OCI-LY3 (cell line): ENCODE data around the gene LMNA.
"Not testable (repeated sequence)": the region's sequence is repeated elsewhere in the genome, so short reads cannot be mapped to it uniquely, and the experiment has no call there.

Experiments used
- H2AFZ ChIP-seq: fragments of 200-600, 300-600 bp; shearing (Covaris generic); 2 replicates; pipeline ENCODE4 v1.6.0; 2014; ENCODE audit warnings: antibody characterized with exemption, low read depth, low read length
- H3K27ac ChIP-seq: fragments of 200-600, 300-600 bp; sonication (generic); 2 replicates; pipeline ENCODE4 v1.5.1; 2014; ENCODE audit warnings: mild to moderate bottlenecking, low read length, moderate library complexity, mixed read lengths
- H3K27me3 ChIP-seq: fragments of 200-600, 300-600 bp; sonication (generic); 2 replicates; pipeline ENCODE4 v1.6.1; 2014; ENCODE audit warnings: low read depth, low read length, mixed read lengths
- H3K36me3 ChIP-seq: fragments of 200-600, 300-600 bp; sonication (generic); replicated peaks from 2 replicates; pipeline ENCODE3; 2014; ENCODE audit warnings: low read depth, low read length, mixed read lengths
- H3K4me1 ChIP-seq: fragments of 300-600, 200-600 bp; sonication (generic); 2 replicates; pipeline ENCODE4 v1.6.1; 2014; ENCODE audit warnings: low read length, mixed read lengths
- H3K4me2 ChIP-seq: fragments of 200-600, 300-600 bp; sonication (generic); 2 replicates; pipeline ENCODE4 v1.6.1; 2014; ENCODE audit warnings: low read length, mixed read lengths
- H3K4me3 ChIP-seq: fragments of 300-600, 200-600 bp; sonication (generic); 2 replicates; pipeline ENCODE4 v1.5.1; 2014; ENCODE audit warnings: antibody characterized with exemption, mild to moderate bottlenecking, low read length, moderate library complexity
- H3K79me2 ChIP-seq: fragments of 300-600, 200-600 bp; shearing (Covaris generic); 2 replicates; pipeline ENCODE4 v1.6.1; 2014; ENCODE audit warnings: mild to moderate bottlenecking, low read length, mixed read lengths
- H3K9ac ChIP-seq: fragments of 300-600, 200-600 bp; shearing (Covaris generic); 2 replicates; pipeline ENCODE4 v1.6.0; 2014; ENCODE audit warnings: mild to moderate bottlenecking, low read length, moderate library complexity
- H3K9me3 ChIP-seq: fragments of 200-600, 300-600 bp; shearing (Covaris generic); 2 replicates; pipeline ENCODE4 v1.6.1; 2014; ENCODE audit warnings: low read length, mixed read lengths; ENCODE audit not compliant: insufficient read depth
- H4K20me1 ChIP-seq: fragments of 200-600, 300-600 bp; sonication (generic); 2 replicates; pipeline ENCODE4 v1.6.1; 2016; ENCODE audit warnings: low read length, mixed read lengths; ENCODE audit not compliant: insufficient read depth
- EZH2phosphoT487 ChIP-seq: fragments of 200-600 bp; shearing (Covaris generic); IDR thresholded peaks from 2 replicates; pipeline ENCODE4 v1.6.1; 2018; ENCODE audit warnings: antibody characterized with exemption, mixed run types, low read depth
- TF ChIP-seq, protein P1 (sequence below): fragments of 200-600, 300-600 bp; sonication (generic); IDR thresholded peaks from 2 replicates; pipeline ENCODE4 v1.5.1; 2014; ENCODE audit warnings: antibody characterized with exemption, low read length, low read depth

Gene LMNA

DNA sequence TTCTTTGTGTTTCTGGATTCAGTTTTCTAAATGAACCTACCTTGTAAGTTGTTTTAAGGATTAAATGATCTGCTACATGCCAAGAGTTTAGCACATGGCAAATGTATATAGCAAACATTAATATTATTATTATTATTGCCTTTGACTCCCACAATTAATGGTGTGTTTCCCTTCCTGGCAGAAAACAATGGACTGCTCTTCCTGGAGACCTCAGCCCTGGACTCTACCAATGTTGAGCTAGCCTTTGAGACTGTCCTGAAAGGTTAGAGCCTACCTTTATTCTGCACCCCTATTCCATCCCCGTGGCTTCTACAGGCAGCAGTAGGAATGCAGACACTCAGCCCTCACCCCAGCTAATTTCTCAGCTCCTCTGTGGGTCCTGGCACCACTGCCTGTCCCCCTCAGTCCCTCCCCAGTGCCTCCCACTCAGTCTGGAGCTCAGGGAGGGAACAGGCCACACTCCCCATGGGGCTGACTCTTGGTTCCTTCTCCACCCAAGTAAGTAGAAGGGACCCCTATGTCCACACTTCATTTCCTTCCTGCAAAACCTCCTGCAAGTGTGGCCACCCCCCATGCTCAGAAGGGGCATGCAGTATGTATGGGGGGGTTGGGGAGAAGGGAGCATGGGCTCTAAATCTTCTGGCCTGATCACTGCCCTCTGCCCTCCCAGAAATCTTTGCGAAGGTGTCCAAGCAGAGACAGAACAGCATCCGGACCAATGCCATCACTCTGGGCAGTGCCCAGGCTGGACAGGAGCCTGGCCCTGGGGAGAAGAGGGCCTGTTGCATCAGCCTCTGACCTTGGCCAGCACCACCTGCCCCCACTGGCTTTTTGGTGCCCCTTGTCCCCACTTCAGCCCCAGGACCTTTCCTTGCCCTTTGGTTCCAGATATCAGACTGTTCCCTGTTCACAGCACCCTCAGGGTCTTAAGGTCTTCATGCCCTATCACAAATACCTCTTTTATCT, 44.7 kb upstream of the LMNA start:
- Histone ChIP-seq H3K36me3 (no peaks in the 10 kb centered on the region), H3K4me1 (no peaks in the 10 kb centered on the region), H3K4me2 (no peak overlapping the region), H3K27me3 (no peaks in the 10 kb centered on the region), H3K9me3 (no peaks in the 10 kb centered on the region), H2AFZ (no peak overlapping the region), H3K27ac (no peak overlapping the region), H3K4me3 (no peak overlapping the region), H4K20me1 (no peaks in the 10 kb centered on the region), H3K9ac (no peak overlapping the region), H3K79me2 (no peaks in the 10 kb centered on the region)
- TF ChIP-seq, protein P1, sequence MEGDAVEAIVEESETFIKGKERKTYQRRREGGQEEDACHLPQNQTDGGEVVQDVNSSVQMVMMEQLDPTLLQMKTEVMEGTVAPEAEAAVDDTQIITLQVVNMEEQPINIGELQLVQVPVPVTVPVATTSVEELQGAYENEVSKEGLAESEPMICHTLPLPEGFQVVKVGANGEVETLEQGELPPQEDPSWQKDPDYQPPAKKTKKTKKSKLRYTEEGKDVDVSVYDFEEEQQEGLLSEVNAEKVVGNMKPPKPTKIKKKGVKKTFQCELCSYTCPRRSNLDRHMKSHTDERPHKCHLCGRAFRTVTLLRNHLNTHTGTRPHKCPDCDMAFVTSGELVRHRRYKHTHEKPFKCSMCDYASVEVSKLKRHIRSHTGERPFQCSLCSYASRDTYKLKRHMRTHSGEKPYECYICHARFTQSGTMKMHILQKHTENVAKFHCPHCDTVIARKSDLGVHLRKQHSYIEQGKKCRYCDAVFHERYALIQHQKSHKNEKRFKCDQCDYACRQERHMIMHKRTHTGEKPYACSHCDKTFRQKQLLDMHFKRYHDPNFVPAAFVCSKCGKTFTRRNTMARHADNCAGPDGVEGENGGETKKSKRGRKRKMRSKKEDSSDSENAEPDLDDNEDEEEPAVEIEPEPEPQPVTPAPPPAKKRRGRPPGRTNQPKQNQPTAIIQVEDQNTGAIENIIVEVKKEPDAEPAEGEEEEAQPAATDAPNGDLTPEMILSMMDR = no peak
- no peak for TF ChIP-seq EZH2phosphoT487

DNA sequence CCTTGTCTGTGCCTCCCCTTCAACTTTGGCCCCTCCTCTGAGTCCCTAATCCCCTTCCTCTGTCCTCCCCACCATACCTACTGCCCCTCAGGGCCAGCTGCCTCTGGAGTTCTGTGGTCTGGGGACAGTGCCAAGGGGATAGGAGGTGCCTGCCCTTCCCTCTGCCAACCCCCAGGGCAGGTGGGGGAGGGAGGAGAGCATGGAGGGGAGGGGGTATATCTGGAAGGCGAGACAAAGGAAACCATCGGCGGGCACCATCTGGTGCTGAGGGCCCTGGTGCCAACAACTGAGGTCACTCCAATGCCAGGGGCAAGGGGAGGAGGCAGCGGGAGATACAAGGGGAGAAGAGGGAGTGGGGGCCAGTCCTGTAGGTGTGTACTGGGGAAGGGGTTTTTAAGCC, 44.0 kb upstream of the LMNA start:
- Histone ChIP-seq H3K4me3 (no peak overlapping the region), H3K27me3 (no peaks in the 10 kb centered on the region), H3K79me2 (no peaks in the 10 kb centered on the region), H3K4me2 (no peak overlapping the region), H4K20me1 (no peaks in the 10 kb centered on the region), H3K36me3 (no peaks in the 10 kb centered on the region), H3K27ac (no peak overlapping the region), H3K9ac (no peak overlapping the region), H3K4me1 (no peaks in the 10 kb centered on the region), H3K9me3 (no peaks in the 10 kb centered on the region), H2AFZ (no peak overlapping the region)
- no peak for TF ChIP-seq EZH2phosphoT487
- TF ChIP-seq, protein P1 = no peak

GRCh38 chr1:156071332-156071816, 43.1 kb upstream of the LMNA start:
- H3K9me3 ChIP-seq, H3K79me2 ChIP-seq, H3K36me3 ChIP-seq, H3K4me2 ChIP-seq, H4K20me1 ChIP-seq, H3K4me3 ChIP-seq, H3K4me1 ChIP-seq, H3K27ac ChIP-seq, H2AFZ ChIP-seq, H3K27me3 ChIP-seq, H3K9ac ChIP-seq: not testable (repeated sequence)

DNA sequence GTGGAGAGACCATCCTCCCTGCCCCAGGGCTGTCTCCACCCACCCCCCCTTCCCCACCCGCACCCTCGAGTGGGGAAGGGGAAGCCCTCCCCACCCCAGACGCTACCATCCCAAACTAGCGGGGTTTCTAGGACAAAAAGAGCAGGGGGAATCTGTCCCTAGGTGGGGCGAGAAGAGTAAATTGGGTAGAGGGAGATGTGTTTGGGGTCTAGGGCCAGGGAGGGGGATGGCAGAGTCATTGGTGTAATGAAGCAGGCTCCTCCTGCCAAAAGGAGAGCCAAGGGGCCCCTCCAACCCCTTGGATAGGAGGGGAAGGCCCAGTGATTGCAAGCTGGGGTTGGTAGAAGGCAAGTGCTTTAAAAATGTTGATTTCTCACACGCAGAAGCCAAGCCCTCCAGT, 42.3 kb upstream of the LMNA start:
- no peaks in the 10 kb centered on the region for H3K79me2 ChIP-seq
- no peak for TF ChIP-seq EZH2phosphoT487
- TF ChIP-seq, protein P1 = no peak
- H3K27me3 ChIP-seq = no peaks in the 10 kb centered on the region
- no peak overlapping the region for H3K27ac ChIP-seq
- no peaks in the 10 kb centered on the region for H4K20me1 ChIP-seq
- no peaks in the 10 kb centered on the region for H3K9me3 ChIP-seq
- H3K36me3 ChIP-seq = no peaks in the 10 kb centered on the region
- H3K4me2 ChIP-seq = no peak overlapping the region
- H3K4me3 ChIP-seq = no peak overlapping the region
- no peak overlapping the region for H2AFZ ChIP-seq
- no peaks in the 10 kb centered on the region for H3K4me1 ChIP-seq
- H3K9ac ChIP-seq = no peak overlapping the region
